ENCODE data around the gene PCBP4. TPM values are rescaled to one million over a fixed set of nuclear protein-coding genes. Genes with fewer than 3 reads are reported as not detected.

The PCBP4 gene
- total RNA-seq, 1 experiment from 2014 or later, result 26.4 TPM

GRCh38 chr3:51955175-51955892, 11.9 kb downstream of the PCBP4 start, which contains the start of gene GPR62:
GPR62 (plus strand) TSS chr3:51955381; CDS start chr3:51955653, 272 bp downstream.
- POLR2A ChIA-PET, result interaction anchor here (0.5 to 0.7 kb wide), 2 partner anchors 434 to 660 kb away, joined by 3 to 5 read pairs; no protein-coding TSS in a partner anchor
- peaks cover 14% of the 10 kb centered on the region for H3K4me1 Mint-ChIP-seq (ENCODE audit: insufficient read depth, unreplicated experiment)
- H3K27me3 Mint-ChIP-seq (ENCODE audit: insufficient read depth, unreplicated experiment), result no peaks in the 10 kb centered on the region
- no peak for TF ChIP-seq CTCF (IDR thresholded peaks at IDR 0.05; ENCODE audit: unreplicated experiment)
- CTCF ChIA-PET, result interaction anchor here (0.5 kb wide), 1 partner anchor 658 kb away, joined by 4 read pairs; no protein-coding TSS in a partner anchor
- H3K9me3 Mint-ChIP-seq (ENCODE audit: unreplicated experiment), result no peaks in the 10 kb centered on the region
- no peak within 1 kb of the TSS for H3K4me3 Mint-ChIP-seq (ENCODE audit: unreplicated experiment)
- no peak for DNase-seq (ENCODE audit: unreplicated experiment)
- H3K36me3 Mint-ChIP-seq (ENCODE audit: insufficient read depth, unreplicated experiment), result no peaks in the 10 kb centered on the region
- intact Hi-C loops (cut with micrococcal nuclease), result no loop called here
- no TSS peak for BruUV-seq (replicated peaks)
- H3K27ac Mint-ChIP-seq (ENCODE audit: low read depth, unreplicated experiment), result no peak within 1 kb of the TSS

GRCh38 chr3:51954713-51955112, 12.5 kb downstream of the PCBP4 start:
- Mint-ChIP-seq H3K36me3 (ENCODE audit: insufficient read depth, unreplicated experiment) (no peaks in the 10 kb centered on the region), H3K27me3 (ENCODE audit: insufficient read depth, unreplicated experiment) (no peaks in the 10 kb centered on the region), H3K4me1 (ENCODE audit: insufficient read depth, unreplicated experiment) (peaks cover 14% of the 10 kb centered on the region), H3K27ac (ENCODE audit: low read depth, unreplicated experiment) (no peak overlapping the region), H3K4me3 (ENCODE audit: unreplicated experiment) (no peak overlapping the region), H3K9me3 (ENCODE audit: unreplicated experiment) (no peaks in the 10 kb centered on the region)
- ChIA-PET CTCF (interaction anchor here (0.5 to 2.3 kb wide), 3 partner anchors 12 to 658 kb away, joined by 3 to 13 read pairs (median 4); partner anchors contain the start of genes PARP3 and RRP9), POLR2A (interaction anchor here (0.7 to 1.2 kb wide), 2 partner anchors 41 to 435 kb away, joined by 3 to 4 read pairs; partner anchors contain the start of gene RPL29)
- intact Hi-C loops (cut with micrococcal nuclease), result no loop called here
- BruUV-seq (replicated peaks), result no TSS peak
- TF ChIP-seq CTCF (IDR thresholded peaks at IDR 0.05; ENCODE audit: unreplicated experiment), result no peak
- no peak for DNase-seq (ENCODE audit: unreplicated experiment)

GRCh38 chr3:51954105-51954504, 13.1 kb downstream of the PCBP4 start:
- no peak overlapping the region for H3K27ac Mint-ChIP-seq (ENCODE audit: low read depth, unreplicated experiment)
- no TSS peak for BruUV-seq (replicated peaks)
- no peak for DNase-seq (ENCODE audit: unreplicated experiment)
- CTCF ChIA-PET, result interaction anchor here (0.6 to 2.3 kb wide), 2 partner anchors 12 to 418 kb away, joined by 3 to 13 read pairs; partner anchors contain the start of genes PARP3 and RRP9
- H3K4me3 Mint-ChIP-seq (ENCODE audit: unreplicated experiment), result no peak overlapping the region
- no peaks in the 10 kb centered on the region for H3K36me3 Mint-ChIP-seq (ENCODE audit: insufficient read depth, unreplicated experiment)
- no peak for TF ChIP-seq CTCF (IDR thresholded peaks at IDR 0.05; ENCODE audit: unreplicated experiment)
- no peaks in the 10 kb centered on the region for H3K9me3 Mint-ChIP-seq (ENCODE audit: unreplicated experiment)
- no peaks in the 10 kb centered on the region for H3K27me3 Mint-ChIP-seq (ENCODE audit: insufficient read depth, unreplicated experiment)
- intact Hi-C loops (cut with micrococcal nuclease), result no loop called here
- H3K4me1 Mint-ChIP-seq (ENCODE audit: insufficient read depth, unreplicated experiment), result peaks cover 14% of the 10 kb centered on the region
- POLR2A ChIA-PET, result interaction anchor here (1.2 kb wide), 1 partner anchor 42 kb away, joined by 4 read pairs; the partner anchor contains the start of gene RPL29

DNA sequence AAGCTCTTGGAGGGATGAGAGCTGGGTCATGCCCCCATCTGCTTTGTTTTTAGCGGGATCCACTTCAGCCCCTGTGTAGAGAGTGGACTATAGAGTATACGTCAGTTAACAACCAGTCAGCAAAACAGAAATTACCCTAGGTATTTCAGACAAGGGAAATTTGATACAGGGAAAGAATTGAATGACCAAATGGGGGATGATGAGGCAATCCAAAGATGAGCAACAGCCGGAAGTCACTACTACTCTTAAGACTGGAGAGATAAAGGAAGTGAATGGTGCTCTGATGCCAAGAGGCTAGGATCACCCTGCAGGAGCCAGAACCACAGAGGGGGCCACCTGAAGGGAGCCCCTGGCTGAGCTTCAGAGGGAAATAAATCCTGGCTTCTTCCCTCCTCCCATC, 13.8 kb downstream of the PCBP4 start:
- no peaks in the 10 kb centered on the region for H3K27me3 Mint-ChIP-seq (ENCODE audit: insufficient read depth, unreplicated experiment)
- peak overlapping the region; percentile 5 for H3K27ac Mint-ChIP-seq (ENCODE audit: low read depth, unreplicated experiment)
- TF ChIP-seq CTCF (IDR thresholded peaks at IDR 0.05; ENCODE audit: unreplicated experiment), result no peak
- peaks cover 14% of the 10 kb centered on the region for H3K4me1 Mint-ChIP-seq (ENCODE audit: insufficient read depth, unreplicated experiment)
- BruUV-seq (replicated peaks), result no TSS peak
- peak; percentile 78 for DNase-seq (ENCODE audit: unreplicated experiment)
- intact Hi-C loops (cut with micrococcal nuclease), result no loop called here
- no peaks in the 10 kb centered on the region for H3K36me3 Mint-ChIP-seq (ENCODE audit: insufficient read depth, unreplicated experiment)
- CTCF ChIA-PET, result interaction anchor here (0.6 to 2.3 kb wide), 3 partner anchors 11 to 19 kb away, joined by 3 to 13 read pairs (median 4); partner anchors contain the start of genes PARP3 and RRP9
- H3K9me3 Mint-ChIP-seq (ENCODE audit: unreplicated experiment), result no peaks in the 10 kb centered on the region
- H3K4me3 Mint-ChIP-seq (ENCODE audit: unreplicated experiment), result no peak overlapping the region
- POLR2A ChIA-PET, result no interaction called here
